ENCODE data around the gene FDCSP. TPM values are rescaled to one million over a fixed set of nuclear protein-coding genes. Genes with fewer than 3 reads are reported as not detected.

The FDCSP gene
- total and polyA plus RNA-seq, 4 donors, result not detected

GRCh38 chr4:70236125-70236524 is 10.2 kb downstream of the FDCSP start:
- Histone ChIP-seq H3K36me3 (ENCODE audit: control insufficient read depth in 4 of 4, insufficient read depth in 3 of 4, low read depth in 1 of 4, low read length in 3 of 4) (no peaks in the 10 kb centered on the region), H3K27me3 (ENCODE audit: control insufficient read depth in 4 of 4, insufficient read depth in 4 of 4, low read length in 3 of 4) (no peaks in the 10 kb centered on the region), H3K9ac (ENCODE audit: low read depth in 1 of 2, low read length in 2 of 2) (no peak overlapping the region), H3K27ac (ENCODE audit: low read depth in 1 of 2, low read length in 2 of 2) (no peak overlapping the region), H3K4me1 (ENCODE audit: control insufficient read depth in 4 of 4, insufficient read depth in 4 of 4, low read length in 3 of 4) (peaks cover 0 to 4% (median 0%) of the 10 kb centered on the region in 4 donors), H3K9me3 (ENCODE audit: control insufficient read depth in 4 of 4, low read length in 3 of 4) (no peaks in the 10 kb centered on the region), H3K4me3 (ENCODE audit: low read depth in 1 of 3, low read length in 3 of 3) (no peak overlapping the region)
- no peak for DNase-seq (ENCODE audit: low spot score)
- WGBS, result 94% methylated on average over 1 of the region's 1 CpG
- TF ChIP-seq NR2F2 (IDR thresholded peaks at IDR 0.05) (no peak), EGR1 (IDR thresholded peaks at IDR 0.05; ENCODE audit: low read depth in 2 of 2) (no peak), YY1 (IDR thresholded peaks at IDR 0.05) (no peak), SP1 (IDR thresholded peaks at IDR 0.05) (no peak), JUND (IDR thresholded peaks at IDR 0.05) (no peak), TAF1 (conservative IDR thresholded peaks at IDR 0.05) (no peak), RXRA (IDR thresholded peaks at IDR 0.05) (no peak), REST (IDR thresholded peaks at IDR 0.05) (no peak), HNF4A (conservative IDR thresholded peaks at IDR 0.05) (no peak), FOXA1 (IDR thresholded peaks at IDR 0.05) (no peak)
- TF ChIP-seq, protein P1, sequence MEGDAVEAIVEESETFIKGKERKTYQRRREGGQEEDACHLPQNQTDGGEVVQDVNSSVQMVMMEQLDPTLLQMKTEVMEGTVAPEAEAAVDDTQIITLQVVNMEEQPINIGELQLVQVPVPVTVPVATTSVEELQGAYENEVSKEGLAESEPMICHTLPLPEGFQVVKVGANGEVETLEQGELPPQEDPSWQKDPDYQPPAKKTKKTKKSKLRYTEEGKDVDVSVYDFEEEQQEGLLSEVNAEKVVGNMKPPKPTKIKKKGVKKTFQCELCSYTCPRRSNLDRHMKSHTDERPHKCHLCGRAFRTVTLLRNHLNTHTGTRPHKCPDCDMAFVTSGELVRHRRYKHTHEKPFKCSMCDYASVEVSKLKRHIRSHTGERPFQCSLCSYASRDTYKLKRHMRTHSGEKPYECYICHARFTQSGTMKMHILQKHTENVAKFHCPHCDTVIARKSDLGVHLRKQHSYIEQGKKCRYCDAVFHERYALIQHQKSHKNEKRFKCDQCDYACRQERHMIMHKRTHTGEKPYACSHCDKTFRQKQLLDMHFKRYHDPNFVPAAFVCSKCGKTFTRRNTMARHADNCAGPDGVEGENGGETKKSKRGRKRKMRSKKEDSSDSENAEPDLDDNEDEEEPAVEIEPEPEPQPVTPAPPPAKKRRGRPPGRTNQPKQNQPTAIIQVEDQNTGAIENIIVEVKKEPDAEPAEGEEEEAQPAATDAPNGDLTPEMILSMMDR (IDR thresholded peaks at IDR 0.05; ENCODE audit: low read depth, low read length, missing input control), result no peak

- no peak overlapping the region for H3K27ac ChIP-seq (ENCODE audit: low read depth in 1 of 2, low read length in 2 of 2)
- WGBS, result 26% methylated on average over 3 of the region's 3 CpGs
Observed at GRCh38 chr4:70239131-70239883, 13.4 kb downstream of the FDCSP start.

More at GRCh38 chr4:70239131-70239883, 13.4 kb downstream of the FDCSP start:
- H3K4me1 ChIP-seq (ENCODE audit: control insufficient read depth in 4 of 4, insufficient read depth in 4 of 4, low read length in 3 of 4), result peaks cover 0 to 4% (median 0%) of the 10 kb centered on the region in 4 donors
- no peak overlapping the region for H3K9ac ChIP-seq (ENCODE audit: low read depth in 1 of 2, low read length in 2 of 2)
- no peak overlapping the region for H3K4me3 ChIP-seq (ENCODE audit: low read depth in 1 of 3, low read length in 3 of 3)
- H3K27me3 ChIP-seq (ENCODE audit: control insufficient read depth in 4 of 4, insufficient read depth in 4 of 4, low read length in 3 of 4), result no peaks in the 10 kb centered on the region
- TF ChIP-seq MAX (IDR thresholded peaks at IDR 0.05) (no peak), SP1 (IDR thresholded peaks at IDR 0.05) (no peak), NR2F2 (IDR thresholded peaks at IDR 0.05) (no peak), EGR1 (IDR thresholded peaks at IDR 0.05; ENCODE audit: low read depth in 2 of 2) (no peak), FOXA1 (IDR thresholded peaks at IDR 0.05) (no peak), REST (IDR thresholded peaks at IDR 0.05) (no peak), HNF4G (IDR thresholded peaks at IDR 0.05) (no peak), GABPA (IDR thresholded peaks at IDR 0.05 in 1 of 2, conservative IDR thresholded peaks at IDR 0.05 in 1 of 2) (no peak), TAF1 (conservative IDR thresholded peaks at IDR 0.05) (no peak), ZBTB33 (IDR thresholded peaks at IDR 0.05) (no peak)
- no peaks in the 10 kb centered on the region for H3K9me3 ChIP-seq (ENCODE audit: control insufficient read depth in 4 of 4, low read length in 3 of 4)
- DNase-seq (ENCODE audit: low spot score), result no peak
- no peaks in the 10 kb centered on the region for H3K36me3 ChIP-seq (ENCODE audit: control insufficient read depth in 4 of 4, insufficient read depth in 3 of 4, low read depth in 1 of 4, low read length in 3 of 4)

Data from liver (tissue), 9 donors.